Measurements from ENCODE around the gene UNC5C.

Gene UNC5C

DNA sequence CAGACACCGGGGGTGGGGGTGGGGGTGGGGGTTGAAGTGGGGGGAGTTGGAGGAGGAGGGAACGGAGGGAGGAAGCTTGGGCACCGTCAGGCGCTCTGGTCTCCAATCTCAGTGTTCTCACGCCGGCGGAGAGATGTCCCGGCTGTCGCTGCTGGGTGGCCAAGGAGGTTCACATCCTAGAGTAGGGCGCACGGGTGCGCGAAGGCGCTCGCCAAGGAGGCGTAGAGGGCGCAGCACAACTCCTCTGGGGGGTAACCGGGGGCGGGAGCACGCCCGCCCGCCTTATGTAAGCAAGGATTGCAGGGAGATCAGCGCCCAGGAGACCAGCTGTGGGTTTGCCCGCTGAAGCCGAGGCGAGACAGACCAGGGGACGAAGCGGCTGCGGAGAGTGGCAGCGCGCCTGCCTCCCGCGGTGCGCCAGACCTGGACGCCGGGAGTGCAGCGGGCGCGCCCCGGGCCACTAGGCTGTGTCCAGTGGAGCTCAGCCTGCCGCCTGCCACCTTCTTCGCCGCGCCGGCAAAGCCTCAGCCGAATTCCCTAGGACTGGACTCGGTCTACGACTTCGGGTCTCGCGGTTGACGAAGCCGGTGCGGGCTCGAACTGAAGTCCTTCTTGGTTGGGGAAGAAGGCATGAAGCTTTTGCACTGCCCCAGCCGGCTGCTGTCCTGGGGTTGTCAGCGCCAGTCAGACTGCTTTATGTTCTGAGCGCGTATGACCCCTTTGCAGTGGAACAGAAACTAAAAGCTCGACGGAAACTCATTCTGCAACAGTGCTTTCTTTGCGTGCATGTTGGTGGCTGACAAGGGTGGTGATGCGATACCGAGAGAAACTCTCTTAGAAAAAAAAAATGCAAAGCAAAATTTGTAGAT lies 707 bp upstream of the UNC5C start:
- Histone ChIP-seq H3K4me3 (ENCODE audit: low read depth, low read length) (peak overlapping the region; percentile 95), H3K27me3 (no peaks in the 10 kb centered on the region), H3K4me1 (peaks cover 5% of the 10 kb centered on the region), H3K9me3 (no peaks in the 10 kb centered on the region), H3K36me3 (peaks cover 19% of the 10 kb centered on the region)
- DNase-seq: no peak
- TF ChIP-seq, protein P1, sequence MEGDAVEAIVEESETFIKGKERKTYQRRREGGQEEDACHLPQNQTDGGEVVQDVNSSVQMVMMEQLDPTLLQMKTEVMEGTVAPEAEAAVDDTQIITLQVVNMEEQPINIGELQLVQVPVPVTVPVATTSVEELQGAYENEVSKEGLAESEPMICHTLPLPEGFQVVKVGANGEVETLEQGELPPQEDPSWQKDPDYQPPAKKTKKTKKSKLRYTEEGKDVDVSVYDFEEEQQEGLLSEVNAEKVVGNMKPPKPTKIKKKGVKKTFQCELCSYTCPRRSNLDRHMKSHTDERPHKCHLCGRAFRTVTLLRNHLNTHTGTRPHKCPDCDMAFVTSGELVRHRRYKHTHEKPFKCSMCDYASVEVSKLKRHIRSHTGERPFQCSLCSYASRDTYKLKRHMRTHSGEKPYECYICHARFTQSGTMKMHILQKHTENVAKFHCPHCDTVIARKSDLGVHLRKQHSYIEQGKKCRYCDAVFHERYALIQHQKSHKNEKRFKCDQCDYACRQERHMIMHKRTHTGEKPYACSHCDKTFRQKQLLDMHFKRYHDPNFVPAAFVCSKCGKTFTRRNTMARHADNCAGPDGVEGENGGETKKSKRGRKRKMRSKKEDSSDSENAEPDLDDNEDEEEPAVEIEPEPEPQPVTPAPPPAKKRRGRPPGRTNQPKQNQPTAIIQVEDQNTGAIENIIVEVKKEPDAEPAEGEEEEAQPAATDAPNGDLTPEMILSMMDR (IDR thresholded peaks at IDR 0.05; ENCODE audit: low read depth, low read length): no peak

DNA sequence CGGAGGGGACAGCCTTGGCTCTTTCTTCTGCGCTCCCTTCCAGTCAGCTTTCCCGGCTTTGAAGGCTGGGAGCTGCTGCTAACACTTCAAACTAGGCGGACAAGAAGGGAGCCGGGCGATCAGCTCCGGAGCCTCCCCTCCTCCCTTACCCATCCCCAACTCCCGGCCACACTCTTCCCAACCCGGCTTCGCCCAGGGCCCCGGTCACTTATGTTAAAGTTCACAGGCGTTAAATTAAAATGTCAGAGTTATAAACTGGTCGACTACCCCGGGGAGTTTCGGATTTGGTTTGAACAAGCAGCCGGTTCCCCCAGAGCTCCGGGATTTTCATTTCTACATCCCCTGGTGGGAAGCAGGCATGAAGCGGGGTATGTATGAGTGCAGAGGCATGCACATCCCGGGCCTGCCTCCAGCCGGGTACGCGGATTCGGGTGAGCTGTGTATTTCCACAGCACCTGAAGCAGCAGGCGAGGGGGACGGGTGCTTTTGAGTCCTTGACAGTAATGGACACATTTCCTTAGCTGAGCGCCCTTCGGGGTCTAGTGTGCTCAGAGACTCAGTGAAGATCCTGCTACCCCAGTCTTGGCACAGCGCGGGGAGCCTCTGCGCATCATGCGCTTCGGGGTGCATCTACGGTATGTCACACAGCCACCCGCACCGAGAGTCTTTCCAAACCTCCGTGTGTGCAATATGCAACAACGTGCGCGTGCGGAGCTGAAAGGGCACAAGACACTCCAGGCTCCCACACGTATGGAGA lies 880 bp downstream of the UNC5C start:
- TF ChIP-seq, protein P1 (IDR thresholded peaks at IDR 0.05; ENCODE audit: low read depth, low read length): no peak
- H3K9me3 ChIP-seq: no peaks in the 10 kb centered on the region
- peaks cover 29% of the 10 kb centered on the region for H3K36me3 ChIP-seq
- peak overlapping the region; percentile 95 for H3K4me3 ChIP-seq (ENCODE audit: low read depth, low read length)
- no peaks in the 10 kb centered on the region for H3K27me3 ChIP-seq
- peaks cover 5% of the 10 kb centered on the region for H3K4me1 ChIP-seq
- peak; percentile 42 for DNase-seq

DNA sequence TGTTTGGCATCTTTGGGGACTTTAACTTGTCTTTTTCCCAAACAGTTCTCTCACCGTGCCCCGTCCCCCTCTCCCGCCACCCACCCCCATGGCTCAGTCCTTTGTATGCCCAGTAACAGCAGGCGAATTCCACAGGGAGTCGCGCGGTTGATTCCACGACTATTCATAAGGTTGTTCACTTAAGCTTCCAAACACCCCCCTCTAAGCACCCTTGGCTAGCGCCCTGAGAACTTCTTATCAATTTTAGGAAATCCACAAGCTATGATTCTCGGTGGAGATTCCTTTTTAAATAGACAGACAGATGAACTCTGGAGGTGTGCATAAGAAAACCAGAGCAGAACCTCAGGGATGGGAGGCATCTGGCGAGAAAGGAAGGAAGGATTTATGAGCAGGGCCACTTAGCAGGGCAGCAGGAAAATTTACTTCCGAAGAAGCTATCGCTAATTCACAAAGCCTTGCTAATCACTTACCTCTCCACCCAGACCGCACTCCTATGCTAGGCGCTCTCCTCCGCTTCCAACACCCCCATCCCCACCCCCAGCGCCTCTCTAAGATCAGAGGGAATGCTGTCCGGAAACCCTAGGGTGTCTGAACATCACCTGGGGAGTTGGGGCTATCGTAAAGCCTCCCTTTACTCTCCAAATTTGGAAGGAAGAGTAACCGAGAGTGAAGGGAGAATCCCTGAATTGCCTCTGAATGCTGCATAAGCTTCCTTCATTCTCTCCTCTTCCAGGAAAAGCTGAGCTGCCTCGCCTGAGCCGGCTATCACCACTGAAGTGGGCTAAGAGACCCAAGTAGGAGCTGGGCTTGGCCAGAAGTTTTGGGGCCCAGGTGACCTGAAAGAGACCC lies 1.7 kb downstream of the UNC5C start:
- TF ChIP-seq, protein P1 (IDR thresholded peaks at IDR 0.05; ENCODE audit: low read depth, low read length): no peak
- Histone ChIP-seq H3K27me3 (no peaks in the 10 kb centered on the region), H3K36me3 (peaks cover 29% of the 10 kb centered on the region), H3K4me3 (ENCODE audit: low read depth, low read length) (peak overlapping the region; percentile 95), H3K9me3 (no peaks in the 10 kb centered on the region), H3K4me1 (peaks cover 5% of the 10 kb centered on the region)
- DNase-seq: peak; percentile 66

DNA sequence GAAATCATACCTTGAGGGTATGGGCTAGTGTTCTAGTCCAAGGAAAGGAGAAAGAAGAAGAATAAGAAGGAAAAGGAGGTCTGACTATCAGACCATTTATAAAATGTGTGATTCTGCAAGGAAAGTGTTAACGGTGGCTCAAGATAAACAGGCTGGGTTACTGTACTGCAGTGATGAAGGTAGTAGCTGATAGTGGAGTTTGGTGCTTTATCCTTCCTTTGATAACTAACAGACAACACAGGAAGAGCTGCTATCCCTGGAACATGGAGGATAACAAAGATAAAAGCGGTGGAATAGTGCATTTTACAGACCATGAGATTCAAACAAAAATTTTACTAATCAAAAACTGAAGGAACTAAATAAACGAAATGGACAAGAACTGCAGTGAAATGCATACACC lies 2.6 kb downstream of the UNC5C start:
- DNase-seq: no peak

DNA sequence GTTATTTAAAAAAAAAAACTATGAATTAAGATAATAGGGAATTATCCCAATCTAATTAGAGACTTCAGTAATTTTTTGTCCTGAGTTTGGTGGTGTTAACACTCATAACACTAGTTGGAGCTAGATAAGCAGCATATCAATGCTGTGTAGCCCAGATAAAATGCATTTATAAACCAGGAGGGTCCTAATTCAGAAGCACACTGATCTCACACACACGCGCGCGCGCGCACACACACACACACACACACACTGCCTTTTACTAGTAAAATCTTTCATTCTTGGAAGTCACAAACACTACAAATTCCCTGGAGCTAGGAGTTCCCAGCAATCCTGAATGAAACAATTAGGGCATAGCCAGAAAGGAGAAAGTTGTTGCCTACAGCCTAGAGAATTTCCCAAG lies 3.2 kb downstream of the UNC5C start:
- peak; percentile 46 for DNase-seq
- Histone ChIP-seq H3K36me3 (peaks cover 29% of the 10 kb centered on the region), H3K9me3 (no peaks in the 10 kb centered on the region), H3K27me3 (no peaks in the 10 kb centered on the region), H3K4me1 (no peaks in the 10 kb centered on the region), H3K4me3 (ENCODE audit: low read depth, low read length) (peak overlapping the region; percentile 95)
- TF ChIP-seq, protein P1 (IDR thresholded peaks at IDR 0.05; ENCODE audit: low read depth, low read length): no peak

More for the DNA sequence above, 2.6 kb downstream of the UNC5C start:
- H3K4me1 ChIP-seq: no peaks in the 10 kb centered on the region; the same call in 1 of the 2 replicates
- peaks cover 29% of the 10 kb centered on the region for H3K36me3 ChIP-seq
- H3K4me3 ChIP-seq (ENCODE audit: low read depth, low read length): peak overlapping the region; percentile 95
- H3K27me3 ChIP-seq: no peaks in the 10 kb centered on the region
- H3K9me3 ChIP-seq: no peaks in the 10 kb centered on the region
- TF ChIP-seq, protein P1 (IDR thresholded peaks at IDR 0.05; ENCODE audit: low read depth, low read length): no peak

Data from BE2C (cell line).